AG09319 (cell line): ENCODE data around the gene OXNAD1.

Experiments
- DNase-seq: peaks from one replicate; pipeline ENCODE4 v3.0.0-alpha.2; 2010; ENCODE audit warnings: low read depth; ENCODE audit errors: extremely low read depth
- TF ChIP-seq, protein P1 (sequence below): IDR thresholded peaks from 2 replicates; pipeline ENCODE4 v1.5.1; 2011; ENCODE audit warnings: low read depth, mild to moderate bottlenecking, inconsistent platforms, low read length, moderate library complexity

Gene OXNAD1

DNA sequence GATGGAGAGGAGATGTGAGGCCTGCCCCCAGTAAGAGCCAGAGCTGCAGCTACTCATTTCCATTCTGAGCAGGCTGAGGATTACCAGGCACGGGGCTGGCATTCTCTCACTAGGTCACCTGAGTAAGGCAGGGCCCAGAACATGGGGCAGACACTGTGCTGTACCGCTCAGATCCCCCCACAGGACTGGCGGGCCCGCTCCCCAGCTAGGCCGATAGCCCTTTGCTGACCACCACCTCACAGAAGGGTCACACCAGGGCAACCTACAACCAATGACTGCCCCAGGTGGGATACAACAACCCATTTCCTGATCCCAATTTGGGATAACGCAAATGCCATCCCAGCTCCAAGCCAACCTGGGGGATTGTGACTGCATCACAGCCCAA lies 52.5 kb downstream of the OXNAD1 start:
- TF ChIP-seq, protein P1, sequence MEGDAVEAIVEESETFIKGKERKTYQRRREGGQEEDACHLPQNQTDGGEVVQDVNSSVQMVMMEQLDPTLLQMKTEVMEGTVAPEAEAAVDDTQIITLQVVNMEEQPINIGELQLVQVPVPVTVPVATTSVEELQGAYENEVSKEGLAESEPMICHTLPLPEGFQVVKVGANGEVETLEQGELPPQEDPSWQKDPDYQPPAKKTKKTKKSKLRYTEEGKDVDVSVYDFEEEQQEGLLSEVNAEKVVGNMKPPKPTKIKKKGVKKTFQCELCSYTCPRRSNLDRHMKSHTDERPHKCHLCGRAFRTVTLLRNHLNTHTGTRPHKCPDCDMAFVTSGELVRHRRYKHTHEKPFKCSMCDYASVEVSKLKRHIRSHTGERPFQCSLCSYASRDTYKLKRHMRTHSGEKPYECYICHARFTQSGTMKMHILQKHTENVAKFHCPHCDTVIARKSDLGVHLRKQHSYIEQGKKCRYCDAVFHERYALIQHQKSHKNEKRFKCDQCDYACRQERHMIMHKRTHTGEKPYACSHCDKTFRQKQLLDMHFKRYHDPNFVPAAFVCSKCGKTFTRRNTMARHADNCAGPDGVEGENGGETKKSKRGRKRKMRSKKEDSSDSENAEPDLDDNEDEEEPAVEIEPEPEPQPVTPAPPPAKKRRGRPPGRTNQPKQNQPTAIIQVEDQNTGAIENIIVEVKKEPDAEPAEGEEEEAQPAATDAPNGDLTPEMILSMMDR: no peak
- DNase-seq: no peak

DNA sequence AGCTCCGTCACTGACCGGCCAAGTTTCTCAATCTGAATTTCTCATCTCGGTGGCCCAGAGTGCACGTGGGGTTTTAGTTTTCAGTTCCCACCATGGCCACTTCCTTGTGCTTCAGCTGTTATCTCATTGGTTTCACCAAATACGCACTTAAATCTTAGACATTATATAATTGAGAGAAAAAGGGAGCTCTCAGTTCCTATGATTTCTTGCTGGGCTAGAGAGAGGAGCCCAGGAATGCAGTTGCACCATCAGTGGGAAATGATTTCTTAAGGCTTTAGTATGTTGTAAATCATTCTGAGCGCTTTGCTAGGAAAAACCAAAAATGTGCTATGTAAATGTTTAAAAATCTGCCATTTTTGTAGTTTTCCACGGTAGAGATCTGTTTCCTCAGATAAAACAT lies 53.2 kb downstream of the OXNAD1 start:
- DNase-seq: peak; percentile 7
- TF ChIP-seq, protein P1: no peak

GRCh38 chr3:16319307-16319706 lies 54.3 kb downstream of the OXNAD1 start:
- TF ChIP-seq, protein P1: peak; percentile 8
- no peak for DNase-seq

DNA sequence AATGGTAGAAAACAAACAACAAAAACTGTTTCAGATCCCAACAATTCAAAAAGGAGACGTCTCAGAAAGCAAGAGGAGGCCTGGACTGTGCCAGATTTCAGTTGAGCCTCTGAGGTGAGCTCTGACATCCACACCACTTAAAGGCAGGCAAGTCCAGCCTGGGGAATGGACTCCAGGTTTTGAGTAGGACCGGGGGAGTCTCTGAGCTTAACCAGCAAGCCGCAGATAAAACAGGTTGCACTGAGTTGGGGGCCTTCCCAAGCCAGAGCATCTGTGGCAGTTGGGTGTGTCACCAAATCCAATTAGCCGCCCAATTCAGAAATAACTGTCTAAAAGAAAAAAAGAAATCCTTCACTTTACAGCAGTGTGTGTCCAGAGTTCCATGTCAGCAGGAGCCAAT lies 54.7 kb downstream of the OXNAD1 start:
- TF ChIP-seq, protein P1: no peak
- no peak for DNase-seq

DNA sequence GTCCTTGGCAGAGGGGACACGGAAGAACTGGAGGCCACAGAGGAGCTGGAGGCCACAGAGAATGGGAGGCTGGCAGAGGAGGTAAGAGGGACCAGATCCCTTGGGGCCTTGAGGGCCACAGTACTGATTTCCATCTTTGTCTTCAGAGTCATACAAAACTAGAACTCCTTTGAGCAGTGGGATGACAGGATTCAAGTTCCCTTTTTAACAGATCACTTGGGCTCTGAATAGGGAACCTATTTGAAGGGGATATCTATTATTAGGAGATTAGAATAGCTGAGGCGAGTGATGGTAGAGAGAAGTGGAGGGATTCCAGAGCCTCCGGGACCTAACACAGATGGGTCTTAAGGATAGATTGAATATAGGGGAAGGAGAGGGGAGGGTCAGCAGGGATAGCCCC lies 55.7 kb downstream of the OXNAD1 start:
- no peak for DNase-seq
- TF ChIP-seq, protein P1: no peak

DNA sequence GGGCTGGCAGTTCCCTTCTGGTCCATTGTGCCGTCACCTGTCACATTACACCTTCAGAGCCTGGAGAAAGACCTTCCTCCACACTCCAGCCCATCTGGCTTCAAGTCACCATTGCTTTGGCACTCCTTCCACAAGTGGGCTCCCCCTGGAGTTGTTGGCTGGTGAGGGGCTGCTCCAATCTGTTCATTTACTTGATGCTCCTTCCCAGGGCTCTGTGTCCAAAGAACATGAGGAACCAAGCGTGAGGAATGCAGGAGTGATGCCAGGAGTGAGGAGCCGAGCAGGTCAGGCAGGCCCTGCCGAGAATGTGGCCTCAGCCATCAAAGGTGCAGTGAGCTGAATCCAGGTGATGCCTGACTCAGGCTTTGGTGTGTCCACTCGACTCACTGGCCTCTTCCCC lies 57.2 kb downstream of the OXNAD1 start:
- no peak for DNase-seq
- TF ChIP-seq, protein P1: no peak

DNA sequence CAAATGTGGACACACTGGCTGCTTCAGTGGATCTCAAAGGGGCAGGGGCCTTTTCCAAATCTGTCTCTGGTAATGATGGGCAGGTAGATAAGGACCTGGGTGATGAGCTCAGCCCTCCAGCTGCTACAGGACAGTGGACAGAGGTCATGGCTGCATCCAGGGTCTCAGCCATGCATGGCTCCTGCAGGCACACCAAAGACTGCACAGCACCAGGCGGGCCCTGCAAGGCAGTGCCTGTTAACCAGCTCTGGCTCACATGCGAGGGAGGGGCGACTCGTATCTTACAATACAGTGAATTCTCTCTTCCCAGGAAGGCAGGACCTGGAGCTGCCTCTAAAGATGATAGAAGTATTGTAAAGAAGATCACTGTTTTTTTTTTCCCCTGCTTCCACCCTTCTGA lies 58.7 kb downstream of the OXNAD1 start:
- no peak for DNase-seq
- TF ChIP-seq, protein P1: no peak

DNA sequence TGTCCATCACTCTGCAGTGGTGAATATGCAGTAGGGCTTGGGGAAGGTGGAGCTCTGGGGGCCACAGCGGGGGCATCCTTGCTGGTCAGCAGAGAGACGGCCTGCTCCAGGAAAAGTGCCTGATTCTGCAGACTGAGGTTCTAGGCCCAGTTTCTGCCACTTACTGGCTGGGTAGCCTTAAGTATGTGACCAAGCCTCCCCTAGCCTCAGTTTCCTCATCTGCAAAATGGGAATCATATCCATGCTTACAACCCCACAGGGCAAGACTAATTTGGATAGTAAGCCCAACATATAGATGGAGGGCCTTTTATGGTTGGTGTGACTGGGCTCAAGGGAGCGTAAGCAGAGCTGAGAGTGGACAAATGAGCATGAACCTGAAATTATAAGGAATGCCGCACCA lies 60.8 kb downstream of the OXNAD1 start:
- TF ChIP-seq, protein P1: no peak
- no peak for DNase-seq
